SK-MEL-5 (cell line): ENCODE results near the gene PPP1R2C. TPM values are rescaled to one million over a fixed set of nuclear protein-coding genes. Genes with fewer than 3 reads are reported as not detected.
A peak's percentile ranks its signal among the peaks of the same experiment; 100 is the strongest.

Experiments
- DNase-seq: peaks from one replicate; pipeline ENCODE4 v3.0.0-alpha.2; 2016; ENCODE audit warnings: low read depth, low spot score
- in situ Hi-C: cut with HindIII; loops from 2 replicates; pipeline ENCODE4 v1.10.0; 2016; ENCODE audit warnings: low sequenced_read_pairs, high pct_unique_total_duplicates, low pct_unique_long_range_greater_than_20kb
- total RNA-seq: library from RNA; depleted of rRNA; stranded (reverse); fragments of >200 nt; shearing (Covaris generic); gene quantifications from 2 replicates; pipeline ENCODE4 v1.2.3, GENCODE V29; 2014

PPP1R2C gene
- total RNA-seq, 1 experiment from 2014 or later, result not detected

DNA sequence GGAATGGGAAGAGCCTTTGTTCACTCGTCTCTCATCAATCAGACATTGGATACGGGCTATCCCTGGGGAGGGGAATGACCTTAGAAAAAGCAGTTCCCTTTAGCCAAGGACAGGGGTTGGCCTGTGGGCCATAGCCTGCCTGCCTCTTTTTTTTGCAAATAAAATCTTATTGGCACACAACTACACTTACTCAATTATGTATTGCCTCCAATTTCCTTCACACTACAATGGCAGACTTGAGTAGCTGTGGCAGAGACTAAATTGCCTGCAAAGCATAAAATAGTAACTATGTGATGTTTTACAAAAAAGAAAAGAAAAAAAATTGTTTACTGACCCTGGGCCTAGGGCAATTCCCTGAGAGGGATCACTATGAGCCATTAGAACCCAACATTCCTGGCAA is 23.4 kb downstream of the PPP1R2C start:
- DNase-seq, result no peak
- in situ Hi-C loops, result no loop called here

DNA sequence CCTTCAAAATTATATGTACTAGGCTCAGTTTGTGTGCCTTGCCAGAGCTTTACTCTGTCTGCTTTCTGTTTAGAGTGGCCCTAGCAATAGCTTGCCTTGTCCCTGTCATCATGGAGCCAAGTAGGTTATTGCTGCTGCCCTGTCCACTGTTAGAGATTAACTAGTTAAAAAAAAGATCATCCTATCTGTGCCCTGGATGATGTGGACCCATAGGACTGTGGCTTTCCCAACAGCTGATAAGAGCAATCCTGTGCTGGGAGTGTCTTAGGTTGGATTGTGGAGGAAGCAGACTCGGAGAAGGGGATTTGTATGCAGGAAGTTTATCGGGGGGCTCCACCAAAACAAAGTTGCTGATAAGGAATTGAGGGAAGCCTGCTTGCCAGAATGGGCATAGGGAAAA is 23.8 kb downstream of the PPP1R2C start:
- in situ Hi-C loops, result no loop called here
- no peak for DNase-seq

DNA sequence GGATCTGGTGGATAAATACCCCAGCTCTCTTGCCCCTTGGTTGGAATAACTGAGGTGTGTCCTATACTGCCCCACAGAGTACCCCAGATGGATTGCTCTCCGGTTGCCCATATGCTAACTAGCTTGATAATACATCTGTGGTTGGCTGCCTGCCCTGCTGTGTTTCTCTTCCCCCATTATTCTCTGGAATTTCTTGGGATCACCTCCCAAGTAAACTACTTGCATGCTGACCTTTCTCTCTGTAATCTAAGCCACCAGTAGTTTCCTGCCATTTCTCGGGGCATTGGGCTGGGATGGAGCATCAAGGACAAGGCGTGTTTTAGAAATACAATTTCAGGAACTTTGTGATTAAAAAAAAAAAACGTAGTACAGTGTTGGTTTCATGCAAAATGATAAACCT is 25.2 kb downstream of the PPP1R2C start:
- in situ Hi-C loops, result no loop called here
- DNase-seq, result no peak

DNA sequence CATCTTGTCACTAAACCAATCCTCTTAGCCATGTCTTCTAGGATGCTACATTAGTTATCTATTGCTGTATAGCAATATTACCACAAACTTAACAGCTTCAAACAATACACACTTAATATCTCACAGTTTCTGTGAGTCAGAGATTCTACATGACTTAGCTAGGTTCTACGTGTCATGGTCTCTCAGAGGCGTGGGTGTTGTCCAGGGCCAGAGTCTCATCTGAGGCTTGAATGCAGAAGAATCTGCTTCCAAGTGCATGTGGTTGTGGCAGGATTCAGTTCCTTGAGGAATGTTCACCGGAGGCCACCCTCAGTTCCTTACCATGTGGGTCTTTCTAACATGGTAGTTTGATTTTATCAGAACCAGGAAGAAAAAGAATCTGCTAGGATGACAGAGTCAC is 26.4 kb downstream of the PPP1R2C start:
- no peak for DNase-seq
- in situ Hi-C loops, result no loop called here

- in situ Hi-C loops, result no loop called here
- DNase-seq, result no peak
These were observed 29.7 kb downstream of the PPP1R2C start for GRCh38 chrX:42748067-42748850.

GRCh38 chrX:42746606-42747005 is 31.4 kb downstream of the PPP1R2C start:
- no peak for DNase-seq
- in situ Hi-C loops, result no loop called here

DNA sequence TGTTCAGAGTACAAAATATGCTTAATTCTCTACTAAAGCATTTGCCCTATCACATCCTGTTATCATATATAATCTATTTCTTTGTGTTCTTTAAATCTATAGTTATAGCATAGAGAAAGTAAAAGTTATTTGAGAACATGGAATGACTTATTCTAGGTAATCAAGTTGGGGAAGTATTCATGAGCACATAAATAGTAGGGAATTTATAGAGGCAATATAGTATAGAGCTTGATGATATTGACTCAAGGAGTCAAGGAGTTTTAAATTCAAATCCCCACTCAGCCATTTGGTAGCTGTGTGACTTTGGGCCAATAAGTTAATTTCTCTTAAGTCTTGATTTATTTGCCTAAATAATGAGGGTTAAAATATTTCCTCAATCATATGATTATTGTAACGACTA is 37.5 kb downstream of the PPP1R2C start:
- DNase-seq, result no peak
- in situ Hi-C loops, result no loop called here

GRCh38 chrX:42739741-42740140 is 38.2 kb downstream of the PPP1R2C start:
- peak; percentile 9 for DNase-seq
- in situ Hi-C loops, result no loop called here

- in situ Hi-C loops, result no loop called here
- DNase-seq, result no peak
These were observed 38.7 kb downstream of the PPP1R2C start for GRCh38 chrX:42739258-42739657.

DNA sequence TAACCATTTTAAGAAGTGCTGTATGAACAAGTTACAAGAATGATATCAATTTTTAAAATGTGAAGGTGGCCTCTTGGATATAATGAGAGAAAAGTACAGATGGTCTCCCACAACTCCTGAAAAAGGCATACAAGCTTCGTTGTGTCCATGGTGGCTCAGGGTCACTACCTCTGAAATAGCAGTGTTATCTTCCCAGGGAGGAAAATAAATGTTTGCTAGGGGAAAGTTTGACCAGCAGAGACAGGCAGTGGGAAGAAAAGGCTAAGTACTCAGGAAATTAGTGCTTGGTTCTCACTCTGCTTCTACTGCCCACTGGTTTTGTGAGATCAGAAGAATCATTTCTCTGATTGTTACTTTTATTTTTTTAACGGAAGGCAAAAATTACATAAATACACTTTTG is 39.4 kb downstream of the PPP1R2C start:
- no peak for DNase-seq
- in situ Hi-C loops, result no loop called here

- in situ Hi-C loops, result no loop called here
These were observed 42.7 kb downstream of the PPP1R2C start for GRCh38 chrX:42735250-42735649.

DNA sequence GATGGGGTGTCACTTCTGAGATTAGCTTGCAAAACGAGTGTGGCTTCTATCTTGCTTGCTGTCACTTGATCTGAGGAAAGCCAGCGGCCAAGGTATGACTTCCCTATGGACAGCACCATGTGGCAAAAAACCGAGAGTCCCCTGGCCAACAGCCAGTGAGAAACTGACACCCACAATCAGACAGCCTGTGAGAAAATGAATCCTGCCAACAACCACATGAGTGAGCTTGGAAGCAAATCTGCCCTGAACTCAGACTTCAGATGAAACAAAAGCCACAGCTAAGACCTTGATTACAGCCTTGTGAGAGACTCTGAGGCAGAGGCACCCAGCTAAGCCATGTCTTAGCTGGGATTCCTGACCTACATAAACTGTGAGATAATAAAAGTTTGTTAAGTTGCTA is 45.5 kb downstream of the PPP1R2C start:
- in situ Hi-C loops, result no loop called here
- DNase-seq, result no peak

More at GRCh38 chrX:42735250-42735649, 42.7 kb downstream of the PPP1R2C start:
- no peak for DNase-seq
